HG02623 (cell line): ENCODE measurements around the gene PTOV1.

Experiments
- ATAC-seq: cut with Tn5 transposase; IDR thresholded peaks from one replicate; pipeline ENCODE4 v1.9.1; 2021; ENCODE audit warnings: moderate library complexity; ENCODE audit not compliant: unreplicated experiment

The PTOV1 gene

GRCh38 chr19:49887665-49888509 lies 36.9 kb downstream of the PTOV1 start:
- no peak for ATAC-seq

GRCh38 chr19:49888510-49888824 lies 37.5 kb downstream of the PTOV1 start:
- no peak for ATAC-seq

DNA sequence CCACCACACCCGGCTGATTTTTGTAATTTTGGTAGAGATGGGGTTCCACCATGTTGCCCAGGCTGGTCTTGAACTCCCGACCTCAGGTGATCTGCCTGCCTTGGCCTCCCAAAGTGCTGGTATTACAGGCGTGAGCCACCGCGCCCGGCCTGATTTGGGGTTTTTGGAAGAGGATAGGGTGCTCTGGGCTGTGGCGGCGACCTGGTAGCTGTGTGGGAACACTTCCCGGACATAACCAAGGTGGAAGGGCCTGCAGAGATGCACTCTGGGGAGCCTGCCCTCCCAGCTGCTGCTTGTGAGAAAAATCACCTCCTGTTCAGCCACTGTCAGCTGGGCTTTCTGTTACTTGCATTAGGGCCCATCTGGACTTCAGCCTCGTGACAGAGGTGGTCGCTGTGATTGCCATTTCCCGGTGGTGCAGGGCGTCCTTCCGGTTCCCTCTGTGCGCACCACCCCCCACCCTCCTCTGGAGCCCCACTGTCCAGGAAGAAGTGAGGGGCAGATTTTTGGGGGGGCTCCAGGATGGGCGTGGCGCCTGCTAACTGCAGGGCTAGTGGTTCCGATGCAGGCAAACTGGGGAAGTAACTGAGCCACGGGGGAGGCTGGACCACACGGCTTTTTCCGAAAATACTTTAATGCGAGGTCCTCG lies 38.2 kb downstream of the PTOV1 start:
- ATAC-seq, result no peak

DNA sequence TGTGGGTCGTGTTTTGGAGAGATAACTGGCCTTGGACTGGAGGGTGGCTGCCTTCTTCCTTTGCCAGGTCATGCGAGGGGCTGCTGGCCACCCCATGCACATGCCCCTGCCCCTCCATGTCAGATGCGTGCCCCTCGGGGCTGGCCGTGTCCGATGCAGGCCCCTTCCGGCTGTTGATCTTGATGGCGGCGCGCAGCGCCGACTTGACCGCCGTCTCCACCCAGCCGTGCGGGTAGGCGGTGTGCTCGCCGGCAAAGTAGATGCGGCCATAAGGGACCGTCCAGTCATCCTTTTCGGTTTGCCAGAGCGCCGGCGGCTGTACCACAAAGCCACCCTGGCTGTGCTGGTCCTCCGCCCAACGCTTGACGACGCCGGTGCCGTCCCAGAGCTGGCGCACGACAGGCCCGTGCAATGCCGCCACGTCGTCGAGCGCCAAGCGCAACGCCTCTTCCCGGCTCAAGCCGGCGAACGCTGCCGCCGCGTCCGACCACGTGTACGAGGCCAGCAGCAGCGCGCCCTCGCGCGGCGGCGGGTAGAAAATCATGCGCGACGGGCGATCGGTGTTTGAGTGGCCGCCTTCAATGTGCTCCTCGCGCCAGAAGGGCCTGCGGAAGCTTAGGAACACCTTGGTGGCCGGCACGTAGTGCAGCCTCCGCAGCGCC lies 38.9 kb downstream of the PTOV1 start:
- ATAC-seq, result no peak

GRCh38 chr19:49890349-49891311 lies 39.7 kb downstream of the PTOV1 start:
- no peak for ATAC-seq

GRCh38 chr19:49891393-49891792 lies 40.4 kb downstream of the PTOV1 start:
- no peak for ATAC-seq

DNA sequence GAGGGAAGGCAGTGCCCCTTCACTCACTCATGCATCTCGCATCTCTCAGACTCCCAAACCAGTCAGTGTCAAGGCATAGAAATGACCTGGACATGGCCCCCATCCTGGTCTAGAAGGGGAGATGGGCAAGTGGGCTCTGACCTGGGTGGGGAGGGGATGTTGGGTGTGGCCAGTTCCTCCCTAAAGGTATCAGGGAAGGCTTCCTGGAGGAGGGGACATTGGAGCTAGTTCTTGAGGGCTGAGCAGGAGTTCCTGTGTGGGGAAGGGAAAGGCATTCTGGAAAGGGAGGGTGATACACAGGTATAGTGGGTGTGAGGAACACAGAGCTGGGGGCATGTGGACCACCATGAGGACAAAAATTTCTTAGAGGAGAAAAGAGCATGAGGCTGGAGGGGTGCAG lies 41.8 kb downstream of the PTOV1 start:
- ATAC-seq, result no peak

- ATAC-seq, result no peak
Measured at GRCh38 chr19:49894011-49894664, 43.2 kb downstream of the PTOV1 start.

- no peak for ATAC-seq
Measured at GRCh38 chr19:49894879-49895565, 44.1 kb downstream of the PTOV1 start.

- no peak for ATAC-seq
Measured at GRCh38 chr19:49895566-49896297, 44.8 kb downstream of the PTOV1 start.

GRCh38 chr19:49896863-49897621 lies 46.1 kb downstream of the PTOV1 start, which contains the start of gene IL4I1:
TSS of gene IL4I1 (minus strand) at chr19:49896887. CDS start at chr19:49896160, 727 bp downstream.
- peak; percentile 56 for ATAC-seq

DNA sequence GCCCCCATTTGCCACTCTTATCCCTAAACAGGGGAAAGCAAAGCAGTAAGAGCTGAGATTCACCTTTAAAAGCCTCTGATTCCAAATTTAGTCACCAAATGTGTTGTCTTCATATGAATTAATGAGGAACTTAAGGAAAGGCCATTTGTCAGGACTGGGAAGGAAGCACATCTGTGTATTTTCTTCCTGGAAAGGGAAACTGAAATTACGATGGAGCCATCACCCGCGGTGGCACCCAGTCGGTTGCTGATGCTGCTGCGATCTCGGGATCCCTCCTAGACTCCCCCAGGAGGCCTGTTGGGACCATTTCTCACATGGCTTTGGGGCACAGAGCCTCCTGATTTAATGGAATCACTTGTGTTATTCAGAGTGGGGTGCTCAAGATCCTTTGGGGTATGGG lies 53.2 kb downstream of the PTOV1 start:
- no peak for ATAC-seq

- ATAC-seq, result no peak
Measured at GRCh38 chr19:49906879-49907564, 56.1 kb downstream of the PTOV1 start.

DNA sequence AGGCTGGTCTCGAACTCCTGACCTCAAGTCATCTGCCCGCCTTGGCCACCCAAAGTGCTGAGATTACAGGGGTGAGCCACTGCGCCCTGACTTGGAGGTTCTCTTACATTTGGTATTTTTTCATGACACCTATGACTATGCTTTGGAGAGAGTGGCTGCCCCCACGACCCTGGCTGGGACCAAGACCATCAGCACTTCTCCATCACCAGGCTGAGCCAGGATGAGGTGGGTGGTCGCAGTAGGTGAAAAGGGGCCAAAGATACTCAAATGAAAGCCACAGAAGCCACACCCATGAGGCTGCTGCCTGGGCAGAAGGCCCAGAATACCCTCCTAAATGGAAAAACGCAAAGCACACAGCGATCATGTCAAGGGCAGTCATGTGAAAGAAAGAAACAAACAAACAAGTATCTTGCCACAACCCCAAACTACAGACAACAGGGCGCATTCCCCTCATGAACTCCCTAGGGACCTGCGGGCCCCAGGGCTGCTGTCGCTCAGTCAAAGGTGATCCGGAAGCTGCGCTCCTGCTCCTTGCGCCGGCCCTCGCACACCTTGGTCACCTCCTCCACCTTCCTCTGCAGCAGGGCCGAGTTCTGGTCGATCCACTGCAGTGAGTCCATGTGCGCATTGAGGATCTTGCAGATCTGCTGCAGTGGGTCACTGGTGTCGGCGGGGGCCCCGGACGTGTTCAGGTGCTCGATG lies 56.9 kb downstream of the PTOV1 start:
- no peak for ATAC-seq

GRCh38 chr19:49908480-49909420 lies 57.8 kb downstream of the PTOV1 start:
- ATAC-seq, result no peak

- no peak for ATAC-seq
Measured at GRCh38 chr19:49910179-49910578, 59.2 kb downstream of the PTOV1 start.
